Pons (tissue), 1 donor: ENCODE measurements around the gene CNTN5.
"Not testable (repeated sequence)": the region's sequence is repeated elsewhere in the genome, so short reads cannot be mapped to it uniquely, and the experiment has no call there.

Experiments
- DNase-seq: peaks from one replicate; pipeline ENCODE4 v3.0.0-alpha.2; 2016; ENCODE audit warnings: low spot score

CNTN5 gene

GRCh38 chr11:99759787-99760186 lies 739.0 kb downstream of the CNTN5 start:
- no peak for DNase-seq

DNA sequence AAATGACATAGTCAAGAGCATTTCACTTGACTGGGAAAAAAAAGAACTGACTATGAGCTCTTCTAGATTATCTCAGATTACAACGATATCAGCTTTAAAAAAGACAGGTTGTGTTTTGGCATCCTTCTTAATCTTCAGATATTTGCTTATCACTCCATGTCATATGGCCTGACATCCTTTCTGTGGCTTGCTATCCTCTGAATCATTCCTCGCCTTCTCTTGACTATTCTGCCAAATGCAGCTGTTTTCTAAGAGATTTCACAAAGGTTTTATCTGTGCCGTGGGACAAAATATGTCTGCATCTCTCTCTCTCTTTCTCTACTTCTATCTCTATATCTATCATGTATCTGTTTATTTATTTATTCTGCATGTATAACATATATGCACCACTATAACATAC lies 746.1 kb downstream of the CNTN5 start:
- no peak for DNase-seq

GRCh38 chr11:99773646-99774045 lies 752.9 kb downstream of the CNTN5 start:
- DNase-seq = no peak

- no peak for DNase-seq
Measured at GRCh38 chr11:99781074-99781473, 760.3 kb downstream of the CNTN5 start.

DNA sequence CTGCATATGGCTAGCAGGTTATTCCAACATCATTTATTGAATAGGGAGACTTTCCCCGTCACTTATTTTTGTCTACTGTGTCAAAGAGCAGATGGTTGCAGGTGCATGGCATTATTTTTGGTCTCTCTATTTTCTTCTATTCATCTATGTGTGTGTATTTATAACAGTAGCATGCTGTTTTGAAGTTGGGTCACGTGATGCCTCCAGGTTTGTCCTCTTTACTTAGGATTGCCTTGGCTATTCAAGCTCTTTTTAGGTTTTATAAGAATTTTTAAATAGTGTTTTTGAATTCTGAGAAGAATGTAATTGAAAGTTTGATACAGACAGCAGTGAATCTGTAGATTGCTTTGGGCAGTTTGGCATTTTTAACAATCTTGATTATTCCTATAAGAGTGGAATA lies 770.6 kb downstream of the CNTN5 start:
- no peak for DNase-seq

DNA sequence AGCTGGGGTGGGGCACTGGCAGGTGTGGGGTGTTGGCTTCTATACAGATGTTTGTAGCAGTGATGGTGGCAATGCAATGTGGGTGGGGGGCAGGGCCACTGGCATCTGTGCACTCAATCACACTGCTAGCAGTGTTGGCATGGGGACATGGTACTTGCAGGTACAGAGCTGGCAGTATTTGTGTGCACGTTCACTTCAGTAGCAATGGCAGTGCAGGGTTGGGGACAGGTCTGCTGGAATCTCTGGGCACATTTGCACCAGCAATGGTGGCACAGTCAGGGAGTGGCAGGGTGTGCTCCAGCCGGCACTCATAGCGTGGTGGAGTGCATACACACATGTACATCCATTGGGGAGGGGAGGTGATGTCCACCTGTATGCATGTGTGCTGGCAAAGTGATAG lies 775.2 kb downstream of the CNTN5 start:
- no peak for DNase-seq

DNA sequence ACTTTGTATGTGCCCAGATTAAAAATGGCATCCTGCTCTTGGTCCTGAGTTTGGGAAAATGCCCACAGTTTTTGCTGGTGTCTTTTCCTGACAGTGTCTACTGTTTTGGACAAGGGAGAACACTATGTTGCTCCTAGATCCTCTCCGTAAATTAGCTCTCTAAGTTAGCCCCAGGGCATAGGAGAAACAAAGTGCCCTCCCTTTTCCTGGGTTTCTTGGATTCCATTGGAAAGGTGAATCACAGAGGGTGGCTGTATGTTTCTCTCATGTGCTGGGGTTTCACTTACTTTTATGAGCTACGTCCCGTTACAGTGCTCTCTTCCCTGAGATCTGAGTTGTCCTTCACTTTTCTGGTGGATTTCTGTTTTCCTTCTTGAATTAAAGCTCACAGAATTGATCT lies 782.8 kb downstream of the CNTN5 start:
- DNase-seq = no peak

DNA sequence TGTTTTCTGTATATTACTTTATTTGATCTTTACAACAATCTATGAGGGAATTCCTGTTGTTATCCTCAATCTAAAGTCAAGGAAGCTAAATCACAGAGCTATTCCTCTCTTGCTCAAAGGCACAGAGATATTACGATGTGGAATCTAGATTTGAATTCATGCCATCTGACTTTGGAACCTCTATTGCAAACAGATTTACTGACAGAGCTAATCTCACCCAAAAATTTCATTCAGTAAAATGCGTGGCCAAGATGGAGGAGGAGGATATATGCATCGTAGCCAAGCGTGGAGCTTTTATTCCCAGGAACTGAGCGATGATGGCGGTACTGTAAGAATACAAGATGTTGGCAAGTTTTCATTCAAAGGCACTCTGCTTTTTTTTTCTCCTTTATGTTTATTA lies 791.8 kb downstream of the CNTN5 start:
- DNase-seq = no peak

DNA sequence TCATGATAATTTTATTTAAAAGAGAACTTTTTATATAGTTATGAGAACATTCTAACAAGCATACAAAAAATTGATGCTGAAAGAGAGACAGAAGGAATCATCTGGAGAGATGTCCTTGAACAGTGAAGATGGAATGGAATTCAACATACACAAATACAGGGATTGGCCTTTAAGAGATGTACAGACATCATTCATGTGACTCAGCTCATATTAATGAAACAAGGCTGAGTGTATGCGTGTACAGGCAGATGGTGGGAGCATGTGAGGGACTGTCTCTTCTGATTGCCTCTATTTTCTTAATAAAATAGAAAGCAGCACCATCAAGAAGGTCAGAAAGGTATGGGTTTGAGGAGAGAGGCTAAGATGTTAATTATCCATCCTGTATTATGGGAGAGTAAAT lies 793.3 kb downstream of the CNTN5 start:
- no peak for DNase-seq

DNA sequence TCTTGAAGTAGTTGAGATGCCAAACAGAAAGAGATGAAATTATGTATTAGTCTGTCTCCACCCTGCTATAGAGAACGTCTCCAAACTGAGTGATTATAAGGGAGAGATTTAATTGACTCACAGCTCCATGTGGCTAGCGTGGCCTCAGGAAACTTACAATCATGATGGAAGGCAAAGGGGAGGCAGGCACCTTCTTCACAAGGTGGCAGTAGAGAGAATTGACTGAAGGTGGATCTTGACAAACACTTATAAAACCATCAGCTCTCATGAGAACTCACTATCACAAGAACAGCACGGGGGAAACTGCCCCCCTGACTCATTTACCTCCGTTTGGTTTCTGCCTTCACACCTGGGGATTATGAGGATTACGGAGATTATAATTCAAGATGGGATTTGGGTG lies 794.0 kb downstream of the CNTN5 start:
- no peak for DNase-seq

GRCh38 chr11:99818991-99819390 lies 798.2 kb downstream of the CNTN5 start:
- DNase-seq = no peak

DNA sequence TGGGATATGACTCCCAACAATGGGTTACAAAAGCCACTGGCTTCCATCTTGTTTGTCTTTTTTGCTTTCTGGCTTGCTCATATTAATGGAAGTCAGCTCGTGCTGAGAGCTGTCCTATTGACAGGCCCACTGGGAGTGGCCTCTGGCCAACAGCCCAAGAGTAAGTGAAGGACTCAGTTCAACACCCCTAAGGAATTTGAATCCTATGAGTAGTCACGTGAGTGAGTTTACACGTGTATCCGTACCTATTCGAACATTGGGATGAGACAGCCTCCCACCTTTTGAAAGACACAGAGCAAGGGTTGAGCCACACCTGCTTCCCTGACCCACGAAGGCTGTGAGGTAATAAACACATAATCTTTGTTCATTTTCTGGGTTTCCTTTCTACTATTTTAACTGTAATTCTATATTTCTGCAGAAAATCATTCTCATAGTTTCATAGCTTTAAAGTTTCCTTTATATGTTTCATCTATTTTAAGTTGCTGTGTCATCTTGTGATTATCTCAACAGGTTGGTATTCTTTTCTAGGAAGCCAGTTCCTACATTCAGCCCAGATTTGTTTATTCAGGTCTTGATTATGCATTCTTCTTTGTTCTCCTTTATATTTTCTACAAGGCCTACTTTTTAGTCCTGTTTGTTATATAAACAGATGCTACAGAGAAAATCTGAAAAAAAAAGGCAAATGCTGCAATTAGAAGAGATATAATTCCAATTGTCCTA lies 802.3 kb downstream of the CNTN5 start:
- no peak for DNase-seq

DNA sequence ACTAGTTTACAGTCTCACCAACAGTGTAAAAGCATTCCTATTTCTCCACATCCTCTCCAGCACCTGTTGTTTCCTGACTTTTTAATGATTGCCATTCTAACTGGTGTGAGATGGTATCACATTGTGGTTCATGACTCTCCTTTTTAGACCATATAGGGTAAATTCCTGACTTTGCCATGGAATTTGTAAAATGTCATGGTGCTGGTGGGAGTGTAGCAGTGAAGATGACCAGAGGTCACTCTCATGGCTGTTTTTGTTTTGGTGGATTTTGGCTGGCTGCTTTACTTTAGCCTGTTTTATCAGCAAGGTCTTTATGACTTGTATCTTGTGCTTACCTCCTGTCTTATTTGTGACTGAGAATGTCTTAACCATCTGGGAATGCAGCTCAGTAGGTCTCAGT lies 816.0 kb downstream of the CNTN5 start:
- not testable (repeated sequence) for DNase-seq

- DNase-seq = no peak
Measured at GRCh38 chr11:99841885-99842284, 821.1 kb downstream of the CNTN5 start.

DNA sequence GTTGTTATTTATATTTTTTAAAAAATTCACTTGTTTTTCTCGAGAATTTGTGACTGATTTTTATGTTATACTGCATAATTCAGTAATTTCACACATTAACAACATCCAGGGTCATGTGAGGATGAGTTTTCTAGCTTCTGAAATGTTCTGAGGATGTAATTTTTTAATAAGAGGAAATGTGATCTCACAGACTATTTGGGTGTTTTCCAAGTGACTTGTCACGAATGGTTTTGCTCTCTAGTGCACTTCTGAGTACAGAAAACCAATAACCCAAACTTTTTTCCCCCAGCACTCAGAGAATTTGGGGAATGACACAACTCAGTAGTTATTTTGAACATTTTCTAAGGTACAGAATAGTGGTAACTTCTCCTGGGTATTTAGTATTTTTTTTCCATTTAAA lies 845.2 kb downstream of the CNTN5 start:
- DNase-seq = no peak

DNA sequence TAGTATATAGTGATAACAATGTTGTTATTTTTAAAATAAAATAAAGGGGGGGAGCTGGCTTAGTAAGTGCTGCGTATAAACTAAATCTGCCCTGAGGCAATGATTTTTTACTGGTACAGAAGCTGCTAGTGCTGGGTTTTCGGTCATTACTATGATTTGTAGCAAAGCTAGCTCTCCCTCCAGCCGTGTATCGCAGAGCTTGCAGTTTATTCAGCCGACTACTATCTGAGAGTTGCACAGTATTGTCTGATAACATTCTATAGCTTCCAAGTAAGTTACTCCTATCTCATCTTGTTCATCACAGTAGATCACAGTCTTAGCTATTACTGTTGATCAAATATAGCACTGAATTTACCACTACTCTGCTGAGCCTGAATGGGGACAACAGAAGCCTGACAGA lies 860.9 kb downstream of the CNTN5 start:
- DNase-seq = no peak

DNA sequence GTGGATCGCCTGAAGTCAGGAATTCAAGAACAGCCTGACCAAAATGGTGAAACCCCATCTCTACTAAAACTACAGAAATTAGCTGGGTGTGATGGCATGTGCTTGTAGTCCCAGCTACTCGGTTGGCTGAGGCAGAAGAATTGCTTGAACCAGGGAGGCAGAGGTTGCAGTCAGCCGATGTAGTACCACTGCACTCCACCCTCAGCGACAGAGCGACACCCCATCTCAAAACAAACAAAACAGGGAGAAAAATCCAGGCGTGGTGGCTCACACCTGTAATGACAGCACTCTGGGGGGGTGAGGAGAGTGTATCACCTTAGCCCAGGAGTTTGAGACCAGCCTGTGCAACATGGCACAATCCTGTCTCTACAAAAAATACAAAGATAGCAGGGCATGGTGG lies 864.0 kb downstream of the CNTN5 start:
- DNase-seq = no peak

- DNase-seq = no peak
Measured at GRCh38 chr11:99887481-99887880, 866.7 kb downstream of the CNTN5 start.

GRCh38 chr11:99893811-99894210 lies 873.1 kb downstream of the CNTN5 start:
- DNase-seq = no peak

DNA sequence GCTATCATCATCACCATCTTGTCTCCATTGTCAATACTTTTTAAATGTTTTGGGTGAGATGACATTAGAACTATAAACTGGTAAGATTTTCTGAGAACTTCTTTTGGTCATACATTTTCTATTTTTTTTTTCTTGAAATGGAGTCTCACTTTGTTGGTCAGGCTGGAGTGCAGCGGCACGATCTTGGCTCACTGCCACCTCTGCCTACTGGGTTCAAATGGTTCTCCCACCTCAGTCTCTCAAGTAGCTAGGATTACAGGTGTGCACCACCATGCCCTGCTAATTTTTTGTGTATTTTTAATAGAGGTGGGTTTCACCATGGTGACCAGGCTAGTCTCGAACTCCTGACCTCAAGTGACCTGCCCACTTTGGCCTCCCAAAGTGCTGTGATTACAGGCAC lies 880.4 kb downstream of the CNTN5 start:
- no peak for DNase-seq

DNA sequence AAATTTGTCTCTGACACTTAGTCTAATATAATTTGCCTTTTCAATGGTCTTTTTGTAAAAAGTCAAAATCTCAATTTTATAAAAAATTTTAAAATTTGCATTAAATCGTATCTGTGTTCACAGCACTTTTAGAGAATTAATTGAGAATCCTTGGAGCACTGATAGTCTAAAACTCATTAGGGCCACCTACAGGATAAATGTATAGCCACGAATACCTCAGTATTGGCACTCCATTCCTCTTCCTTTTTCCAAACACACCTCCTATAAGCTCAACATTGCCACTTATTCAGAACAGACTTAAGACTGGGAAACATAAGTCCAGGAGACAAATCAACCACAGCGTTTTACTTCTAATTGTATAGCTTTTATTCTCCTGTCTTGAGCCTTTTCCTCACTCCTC lies 890.4 kb downstream of the CNTN5 start:
- DNase-seq = no peak

- DNase-seq = no peak
Measured at GRCh38 chr11:99916078-99916477, 895.3 kb downstream of the CNTN5 start.

DNA sequence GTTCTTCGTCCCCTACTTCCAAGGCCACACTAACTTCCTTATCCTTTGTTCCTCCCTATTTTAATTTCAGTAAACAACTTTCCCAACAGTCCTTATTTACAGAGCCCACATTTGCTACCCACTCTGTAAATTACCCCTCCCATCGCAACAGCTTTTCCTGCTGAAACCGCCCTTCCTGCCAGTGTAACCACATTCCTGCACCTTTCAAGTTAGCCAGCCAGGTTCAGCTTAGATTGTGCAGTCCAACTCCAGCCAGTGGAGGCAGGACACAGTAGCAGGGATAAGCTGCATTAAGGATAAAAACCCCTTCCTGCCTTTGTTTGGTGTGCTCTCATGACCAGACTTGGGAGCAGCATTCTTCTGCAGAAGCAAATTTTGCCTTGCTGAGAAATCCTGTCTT lies 898.0 kb downstream of the CNTN5 start:
- no peak for DNase-seq

DNA sequence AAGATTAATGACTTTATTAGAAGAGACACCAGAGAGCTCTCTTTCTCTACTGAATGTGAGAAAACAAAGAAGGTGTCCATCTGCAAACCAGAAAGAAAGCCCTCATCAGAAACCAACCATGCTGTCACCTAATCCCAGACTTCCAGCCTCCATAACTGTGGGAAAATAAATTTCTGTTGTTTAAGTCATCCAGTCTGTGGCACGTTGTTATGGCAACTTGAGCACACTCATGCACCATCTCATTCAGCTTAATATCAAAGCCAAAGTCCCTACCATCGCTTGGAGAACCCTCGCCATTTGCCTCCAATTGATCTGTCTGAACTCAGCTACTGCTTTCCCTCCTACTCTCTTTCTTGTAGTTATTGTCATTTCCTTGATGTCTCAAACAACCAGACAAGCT lies 900.2 kb downstream of the CNTN5 start:
- DNase-seq = no peak

- DNase-seq = no peak
Measured at GRCh38 chr11:99925968-99926367, 905.2 kb downstream of the CNTN5 start.
